Hippocampal formation (tissue), 2 donors: ENCODE results near the gene NEDD8.

Experiments
- DNase-seq, 2 donors: peaks; one replicate each; lab custom pipeline; 2025; lab: John Stamatoyannopoulos, UW

Gene NEDD8

DNA sequence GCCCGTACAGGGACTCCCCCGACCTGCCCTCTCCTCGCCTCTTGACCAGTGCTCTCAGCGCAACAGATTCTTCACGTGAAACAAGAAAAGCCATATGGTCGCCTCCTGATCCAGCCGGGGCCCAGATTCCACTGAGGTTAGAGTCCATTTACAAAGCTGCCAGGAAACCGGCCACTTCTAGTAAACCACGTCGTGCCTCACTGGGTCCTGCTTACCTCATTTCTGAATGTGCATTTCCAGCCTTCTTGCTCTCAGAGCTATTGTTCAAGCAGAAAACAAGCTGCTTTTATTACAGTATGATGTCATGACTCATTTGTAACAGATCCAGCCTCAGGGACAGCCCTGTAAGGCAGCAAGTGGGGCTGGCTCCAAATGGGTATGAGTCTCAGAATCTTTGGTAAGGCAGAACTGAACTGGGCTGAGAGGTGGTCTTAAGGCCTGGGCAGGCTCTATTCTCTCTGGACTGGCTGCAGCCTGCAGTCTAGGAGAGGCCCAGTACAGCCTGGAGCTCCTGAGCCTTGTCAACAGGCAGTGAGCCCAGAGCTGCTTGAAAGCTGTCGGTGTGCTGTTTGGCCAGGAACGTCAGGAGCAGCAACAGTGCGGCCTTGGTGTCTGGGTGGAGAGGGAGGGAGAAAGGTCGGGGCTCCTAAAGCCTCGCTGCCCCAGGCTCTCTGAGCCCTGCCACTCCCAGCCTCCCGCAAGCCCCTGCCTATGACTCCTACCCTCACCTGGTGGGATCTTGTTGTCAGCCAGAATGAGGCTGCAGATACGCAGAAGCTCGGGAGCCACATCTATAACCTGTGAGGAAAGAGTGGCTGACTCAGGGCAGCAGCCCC lies 52.0 kb downstream of the NEDD8 start:
- peak; percentile 16 to 51 for DNase-seq

DNA sequence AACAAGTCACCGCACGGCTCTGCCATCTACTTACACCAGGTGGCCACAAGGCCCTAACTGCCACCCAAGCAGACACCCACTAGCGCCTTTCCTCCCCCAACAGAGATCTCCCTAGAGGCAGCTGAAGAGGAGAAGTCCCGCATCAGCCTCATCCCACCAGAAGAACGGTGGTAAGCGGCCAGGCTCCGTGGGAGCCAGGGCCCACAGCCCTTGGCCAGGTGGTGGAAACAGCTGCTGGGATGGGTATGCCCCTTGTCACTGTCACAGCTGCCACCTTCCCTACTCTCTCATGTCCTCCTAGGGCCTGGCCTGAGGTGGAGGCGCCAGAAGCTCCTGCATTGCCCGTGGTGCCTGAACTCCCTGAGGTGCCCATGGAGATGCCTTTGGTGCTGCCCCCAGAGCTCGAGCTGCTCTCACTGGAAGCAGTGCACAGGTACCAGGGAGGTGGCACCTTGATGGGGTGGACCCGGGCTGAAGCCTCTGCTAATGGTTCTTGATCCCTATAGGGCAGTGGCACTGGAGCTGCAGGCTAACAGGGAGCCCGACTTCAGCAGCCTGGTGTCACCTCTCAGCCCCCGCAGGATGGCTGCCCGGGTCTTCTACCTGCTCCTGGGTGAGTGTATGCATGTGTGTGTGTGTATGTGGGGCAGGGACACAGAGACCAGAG lies 52.7 kb downstream of the NEDD8 start:
- no peak for DNase-seq

DNA sequence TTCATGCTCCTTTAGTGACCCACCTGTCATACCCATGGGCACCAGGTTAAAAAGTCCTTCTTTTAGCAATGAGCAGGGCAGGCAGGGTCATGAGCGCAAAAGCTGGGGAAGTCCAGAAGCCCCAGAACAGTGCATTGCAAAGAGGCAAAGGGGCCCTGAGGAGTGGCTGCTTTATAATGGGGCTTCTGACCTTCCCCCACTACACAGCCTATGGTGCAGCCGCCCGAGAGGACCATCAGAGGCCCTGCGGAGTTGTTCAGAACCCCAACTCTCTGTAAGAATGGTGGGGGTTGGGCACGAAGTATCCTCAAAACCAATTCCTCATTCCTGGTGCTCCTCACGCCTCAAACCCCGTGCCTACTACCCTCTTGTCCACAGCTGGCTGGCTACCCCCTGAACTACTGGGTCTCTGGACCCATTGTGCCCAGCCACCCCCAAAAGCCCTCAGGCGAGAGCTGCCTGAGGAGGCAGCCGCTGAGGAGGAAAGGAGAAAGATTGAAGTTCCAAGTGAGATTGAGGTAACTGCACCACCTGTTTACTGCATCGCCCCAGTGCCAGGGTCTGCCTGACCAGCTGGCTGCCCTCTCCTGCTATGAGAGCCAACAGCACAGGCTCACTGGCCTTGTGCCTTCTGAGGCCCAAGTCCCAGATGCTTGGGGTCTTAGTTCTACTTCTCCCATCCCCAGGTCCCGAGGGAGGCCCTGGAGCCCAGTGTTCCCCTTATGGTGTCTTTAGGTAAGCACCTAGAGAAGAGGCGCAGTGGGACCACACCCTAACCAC lies 53.6 kb downstream of the NEDD8 start:
- DNase-seq: no peak

DNA sequence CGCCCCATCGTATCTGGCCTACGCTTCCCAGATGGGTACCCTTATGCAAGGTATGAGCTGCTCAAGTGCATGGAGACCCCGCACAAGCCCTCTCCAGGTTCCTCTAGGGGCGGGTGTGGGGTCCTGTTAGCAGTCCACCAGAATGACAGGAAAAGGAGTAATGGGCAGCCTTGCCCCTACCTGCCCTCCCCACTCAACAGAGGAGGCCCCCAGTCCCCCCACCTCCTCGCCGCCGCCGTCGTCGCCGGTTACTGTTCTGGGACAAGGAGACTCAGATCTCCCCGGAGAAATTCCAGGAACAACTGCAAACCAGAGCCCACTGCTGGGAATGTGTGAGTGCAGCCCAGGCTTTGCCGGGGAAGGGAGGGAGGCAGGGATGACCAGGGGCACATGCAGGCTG lies 54.3 kb downstream of the NEDD8 start:
- no peak for DNase-seq

DNA sequence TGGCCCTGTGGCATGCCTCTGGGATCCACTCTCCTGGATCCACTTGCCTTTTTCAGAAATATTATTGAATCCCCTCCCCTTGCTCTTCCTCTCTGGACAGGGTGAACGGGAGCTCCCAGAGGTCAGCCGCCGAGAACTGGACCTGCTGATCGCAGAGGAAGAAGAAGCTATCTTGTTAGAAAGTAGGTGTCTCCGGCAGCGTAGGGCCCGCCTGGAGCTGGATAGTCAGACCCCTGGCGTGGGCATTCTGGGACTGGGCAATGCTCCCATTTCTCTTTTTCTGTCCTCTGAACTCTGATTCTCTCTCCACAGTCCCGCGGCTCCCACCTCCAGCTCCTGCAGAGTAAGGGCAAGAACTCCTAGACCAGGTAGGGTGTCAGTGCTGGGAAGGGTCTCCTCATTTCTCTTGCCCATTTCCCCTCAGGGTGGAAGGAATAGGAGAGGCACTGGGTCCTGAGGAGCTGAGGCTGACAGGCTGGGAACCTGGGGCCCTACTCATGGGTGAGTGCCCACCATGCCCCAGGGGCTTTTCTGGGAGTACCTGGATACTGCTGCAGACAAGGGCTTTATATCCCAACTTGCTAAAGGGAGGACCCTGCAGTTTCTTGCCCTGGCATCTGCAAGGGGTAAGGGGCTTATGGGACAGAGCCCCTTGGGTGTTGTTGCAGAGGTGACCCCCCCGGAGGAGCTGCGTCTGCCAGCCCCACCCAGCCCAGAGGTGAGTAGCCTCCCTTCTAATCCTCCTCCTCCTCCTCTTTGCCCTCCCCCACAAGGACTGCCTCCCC lies 54.9 kb downstream of the NEDD8 start:
- DNase-seq: no peak

DNA sequence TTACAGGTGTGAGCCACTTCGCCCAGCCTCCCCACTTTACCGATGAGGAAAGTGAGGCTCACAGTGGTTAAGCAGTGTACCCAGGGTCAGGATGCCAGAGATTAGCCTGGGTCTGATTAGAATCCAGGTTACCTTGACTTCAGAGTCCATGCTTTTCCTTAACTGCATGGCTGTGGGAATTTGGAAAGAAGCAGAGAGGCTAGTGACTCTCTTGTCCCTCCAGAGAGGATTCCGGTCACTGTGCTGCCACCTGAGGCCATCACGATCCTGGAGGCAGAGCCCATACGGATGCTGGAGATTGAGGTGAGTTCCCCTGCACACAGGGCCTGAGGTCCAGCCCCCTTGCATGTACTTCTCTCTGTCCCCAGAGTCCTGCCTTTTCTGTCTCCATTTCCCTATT lies 55.6 kb downstream of the NEDD8 start:
- DNase-seq: no peak

DNA sequence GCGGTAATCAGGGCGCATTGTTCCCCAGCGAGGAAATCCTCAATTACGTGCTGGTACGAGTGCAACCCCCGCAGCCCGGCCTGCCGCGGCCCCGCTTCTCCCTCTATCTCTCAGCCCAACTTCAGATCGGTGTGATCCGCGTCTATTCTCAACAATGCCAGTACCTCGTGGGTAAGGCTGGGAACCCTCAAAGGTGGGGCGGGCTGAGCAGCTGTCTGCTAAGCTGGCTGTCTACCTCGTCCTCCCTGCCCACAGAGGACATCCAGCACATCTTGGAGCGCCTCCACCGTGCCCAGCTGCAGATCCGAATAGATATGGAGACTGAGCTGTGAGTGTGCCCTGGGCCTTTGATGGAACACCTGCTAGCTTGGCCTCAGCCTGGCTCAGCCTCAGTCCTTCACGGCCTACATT lies 59.3 kb downstream of the NEDD8 start:
- no peak for DNase-seq

DNA sequence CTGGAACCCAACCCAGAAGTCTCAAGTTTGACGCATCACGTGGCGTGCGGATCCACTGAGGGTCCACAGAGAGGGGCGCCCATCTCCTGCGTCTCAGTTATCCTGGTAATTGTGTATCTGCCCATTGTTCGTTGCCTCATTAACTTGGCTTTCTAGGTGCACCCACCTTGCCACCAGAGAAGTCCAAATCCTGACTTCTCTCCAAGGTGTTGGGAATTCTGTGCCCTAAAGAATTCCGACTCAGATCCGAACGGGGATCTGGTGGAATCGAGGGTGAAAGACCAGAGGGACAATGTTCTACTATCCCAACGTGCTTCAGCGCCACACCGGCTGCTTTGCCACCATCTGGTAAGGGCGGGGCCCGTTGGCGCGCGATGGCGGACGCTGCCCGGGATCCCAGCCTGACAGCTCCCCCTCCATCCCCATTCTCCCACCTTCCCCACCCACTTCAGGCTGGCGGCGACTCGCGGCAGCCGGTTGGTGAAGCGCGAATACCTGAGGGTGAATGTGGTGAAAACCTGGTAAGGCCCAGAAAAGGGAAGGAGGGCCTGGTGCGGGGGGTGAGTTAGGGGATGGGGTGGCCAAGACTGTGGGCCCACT lies 59.8 kb downstream of the NEDD8 start:
- DNase-seq: peak in 1 of 2 donors; percentile 48

DNA sequence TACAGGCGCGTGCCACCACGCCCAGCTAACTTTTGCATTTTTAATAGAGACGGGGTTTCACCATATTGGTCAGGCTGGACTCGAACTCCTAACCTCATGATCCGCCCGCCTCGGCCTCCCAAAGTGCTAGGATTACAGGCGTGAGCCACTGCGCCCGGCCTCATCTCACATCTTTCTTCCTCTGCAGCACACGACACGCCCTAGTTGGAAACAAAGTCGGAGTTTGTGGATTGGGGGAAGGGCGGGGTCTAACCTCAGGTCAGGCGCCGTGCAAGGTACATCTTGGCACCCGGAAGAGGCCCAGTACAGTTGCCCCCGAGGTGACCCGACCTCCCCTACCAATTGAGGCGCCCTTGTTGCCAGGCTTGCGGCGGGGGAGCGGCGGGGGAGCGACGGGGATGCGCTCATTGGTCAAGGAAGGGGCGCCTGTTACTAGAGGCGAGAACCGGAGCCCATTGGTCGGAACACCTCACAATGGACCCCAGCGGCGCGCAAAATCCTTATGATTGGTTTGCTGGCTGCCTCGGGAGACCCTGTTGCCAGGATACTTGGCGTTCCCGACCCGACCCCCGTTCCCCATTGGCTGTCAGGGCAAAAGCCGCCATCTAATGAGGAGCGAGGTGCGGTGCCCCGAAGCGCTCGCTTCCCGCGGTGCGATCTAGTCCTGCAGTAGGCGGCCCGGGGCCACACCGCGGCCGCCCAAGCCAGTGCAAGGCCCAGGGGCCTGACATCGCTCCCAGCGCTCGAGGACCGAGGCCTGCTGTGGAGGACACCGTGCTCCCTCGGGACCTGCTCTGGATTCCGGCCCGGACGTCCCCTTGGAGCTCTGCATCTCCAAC lies 60.5 kb downstream of the NEDD8 start, which contains the start of gene REC8:
TSS of gene REC8 (plus strand) at position 659 of the 839 bp plus-strand sequence. CDS start 473 bp downstream, outside the sequence.
- DNase-seq: peak; percentile 90 to 92

DNA sequence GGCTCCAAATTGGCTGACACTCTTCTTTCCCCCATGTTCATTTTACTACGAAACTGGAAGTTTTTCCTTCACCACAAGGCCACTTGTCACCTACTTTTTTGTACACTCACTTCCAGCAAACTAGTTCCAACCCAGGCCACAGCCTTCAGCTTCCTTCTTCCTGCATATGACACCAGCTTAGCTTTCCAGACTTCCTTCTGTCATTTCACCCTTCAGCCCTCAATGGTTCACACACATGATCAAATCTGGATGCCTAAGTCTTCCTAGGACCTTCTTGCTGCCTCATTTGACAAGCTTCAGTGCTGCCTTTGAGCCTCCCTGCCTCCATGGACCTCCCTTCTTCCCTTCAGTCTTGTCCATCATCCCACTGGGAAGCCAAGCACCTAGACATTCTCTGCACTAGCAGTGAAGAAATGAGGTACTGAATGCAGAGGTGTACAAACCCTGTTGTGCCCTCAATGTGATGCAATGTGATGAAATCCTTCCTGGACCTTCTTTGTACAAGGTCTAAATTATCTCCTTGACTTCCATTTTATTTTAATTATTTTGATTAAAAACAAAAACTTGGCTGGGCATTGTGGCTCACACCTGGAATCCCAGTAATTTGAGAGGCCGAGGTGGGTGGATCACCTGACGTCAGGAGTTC lies 64.6 kb downstream of the NEDD8 start:
- DNase-seq: no peak
